ENCODE results near the gene GARIN3.
"Not testable (repeated sequence)": the region's sequence is repeated elsewhere in the genome, so short reads cannot be mapped to it uniquely, and the experiment has no call there.

Gene GARIN3

DNA sequence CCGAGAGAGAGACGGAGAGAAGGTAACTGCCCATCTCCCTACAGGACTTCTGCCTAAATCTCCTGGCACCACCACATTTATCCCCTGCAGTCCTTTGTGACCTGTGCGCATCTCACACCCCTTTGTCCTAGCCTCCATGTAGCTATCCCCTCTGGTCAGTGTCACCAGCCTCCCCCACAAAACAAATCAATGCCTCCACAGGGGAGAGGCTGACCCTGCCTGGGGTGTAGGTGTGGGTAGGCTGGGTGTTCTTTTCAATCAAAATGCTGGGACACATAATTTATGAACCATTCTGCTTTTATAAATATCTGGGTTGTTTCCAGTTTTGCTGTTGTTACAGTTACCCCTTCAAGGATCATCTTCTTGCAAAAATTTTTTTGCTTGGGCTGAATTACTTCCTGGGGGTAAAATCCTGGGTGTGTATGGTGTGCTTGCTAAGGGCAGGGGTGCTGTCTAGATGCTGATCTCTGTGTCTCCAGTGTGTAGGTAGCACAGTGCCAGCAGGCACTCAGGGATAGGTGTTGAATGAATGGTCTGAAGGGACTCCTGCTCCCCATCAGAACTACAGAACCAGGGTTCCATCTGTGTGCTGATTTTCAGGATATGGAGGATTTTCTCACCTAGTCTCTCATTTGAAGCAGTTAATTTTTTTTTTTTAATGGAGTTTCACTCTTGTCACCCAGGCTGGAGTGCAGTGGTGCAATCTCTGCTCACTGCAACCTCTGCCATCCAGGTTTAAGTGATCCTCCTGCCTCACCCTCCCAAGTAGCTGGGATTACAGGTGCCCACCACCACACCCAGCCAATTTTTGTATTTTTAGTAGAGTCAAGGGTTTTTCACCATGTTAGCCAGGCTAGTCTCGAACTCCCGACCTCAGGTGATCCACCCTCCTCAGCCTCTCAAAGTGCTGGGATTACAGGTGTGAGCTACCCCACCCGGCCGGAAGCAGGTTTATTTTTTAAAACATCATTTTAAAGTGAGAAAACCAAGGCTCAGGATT lies at the start of gene GARIN3:
Gene GARIN3 (minus strand): TSS at position 51 of the 1,000 bp plus-strand sequence. CDS start 96 bp downstream, outside the sequence.
- no peak for DNase-seq (ENCODE audit: low read depth)

- no peak for DNase-seq (ENCODE audit: low read depth)
These were observed 49.6 kb upstream of the GARIN3 start for GRCh38 chr5:157215514-157216167.

DNA sequence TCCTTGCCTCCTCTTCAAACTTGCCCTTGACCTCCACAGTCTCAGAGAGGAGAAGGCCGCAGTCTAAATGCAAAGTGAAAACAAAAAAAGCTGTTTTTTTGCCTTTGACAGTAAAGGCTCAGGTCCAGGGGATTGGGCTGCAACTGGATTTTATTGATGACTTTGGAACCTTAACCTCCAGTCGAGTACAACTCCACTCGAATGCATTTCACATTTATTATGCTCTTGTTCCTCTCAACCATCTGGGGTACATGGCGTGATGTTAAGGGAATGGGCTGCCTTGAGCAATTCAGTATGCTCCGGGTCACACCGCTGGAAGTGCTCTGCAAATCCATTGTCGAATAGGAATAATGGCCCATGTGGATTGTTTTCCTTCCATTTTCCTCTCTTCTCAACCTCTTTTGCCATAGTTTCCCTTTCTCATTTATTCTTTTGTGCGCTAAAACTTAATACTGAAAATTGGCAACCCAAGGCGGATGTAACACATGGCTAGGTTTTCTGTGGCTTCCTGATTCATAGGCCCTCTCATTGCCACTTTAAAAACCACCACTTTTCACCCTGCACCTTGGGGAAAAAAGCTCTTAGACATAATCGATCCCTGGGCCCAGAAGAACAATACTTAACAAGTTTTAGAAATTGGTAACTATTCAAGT lies 48.9 kb upstream of the GARIN3 start:
- DNase-seq (ENCODE audit: low read depth), result no peak

- DNase-seq (ENCODE audit: low read depth), result no peak
These were observed 48.4 kb upstream of the GARIN3 start for GRCh38 chr5:157214415-157214814.

GRCh38 chr5:157213527-157214243 lies 47.6 kb upstream of the GARIN3 start:
- no peak for DNase-seq (ENCODE audit: low read depth)

DNA sequence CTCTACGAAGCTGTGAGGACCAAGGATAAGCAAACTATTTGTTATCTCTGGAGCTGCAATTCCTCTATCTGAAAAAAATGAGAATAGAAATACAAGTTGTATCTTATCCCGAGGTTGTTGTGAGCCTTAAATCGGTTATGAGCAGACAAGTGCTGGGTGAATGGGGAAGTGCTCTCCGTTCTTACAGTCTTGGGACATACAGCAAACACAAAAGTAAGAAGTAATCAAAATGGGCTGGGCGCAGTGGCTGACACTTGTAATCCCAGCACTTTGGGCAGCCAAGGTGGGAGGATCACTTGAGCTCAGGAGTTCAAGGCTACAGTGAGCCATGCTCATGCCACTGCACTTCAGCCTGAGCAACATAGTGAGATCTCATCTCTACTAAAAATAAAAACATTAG lies 46.2 kb upstream of the GARIN3 start:
- DNase-seq (ENCODE audit: low read depth), result no peak

- not testable (repeated sequence) for DNase-seq (ENCODE audit: low read depth)
These were observed 44.6 kb upstream of the GARIN3 start for GRCh38 chr5:157210652-157211051.

DNA sequence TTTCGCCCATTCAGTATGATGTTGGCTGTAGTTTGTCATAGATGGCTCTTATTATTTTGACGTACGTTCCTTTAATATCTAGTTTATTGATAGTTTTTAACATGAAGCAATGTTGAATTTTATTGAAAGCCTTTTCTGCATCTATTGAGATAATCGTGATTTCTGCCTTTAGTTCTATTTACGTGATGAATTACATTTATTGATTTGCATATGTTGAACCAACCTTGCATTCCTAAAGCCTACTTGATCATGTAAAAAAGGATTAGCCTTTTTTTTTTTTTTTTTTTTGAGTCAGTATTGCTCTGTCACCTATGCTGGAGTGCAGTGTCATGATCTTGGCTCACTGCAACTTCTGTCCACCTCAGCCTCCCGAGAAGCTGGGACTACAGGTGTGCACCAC lies 39.6 kb upstream of the GARIN3 start:
- DNase-seq (ENCODE audit: low read depth), result no peak

DNA sequence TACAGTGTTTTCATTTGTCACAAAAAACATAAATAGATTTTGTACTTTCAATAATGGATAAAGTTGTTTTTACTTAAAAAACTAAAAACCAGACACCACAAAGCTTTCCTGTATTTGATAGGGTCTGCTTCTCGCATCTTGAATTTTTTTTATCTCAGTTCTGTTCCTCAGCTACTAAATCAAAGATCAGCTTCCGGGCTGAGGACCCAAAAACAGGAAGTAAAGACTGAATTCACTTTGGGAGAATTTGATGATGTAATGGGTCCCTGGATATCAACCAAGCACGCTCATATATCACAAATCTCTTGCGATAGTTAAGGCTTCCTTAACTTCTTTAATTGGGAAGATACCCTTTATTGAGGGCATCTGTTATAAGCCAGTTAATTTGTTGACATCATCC lies 38.7 kb upstream of the GARIN3 start:
- DNase-seq (ENCODE audit: low read depth), result no peak

GRCh38 chr5:157203417-157203816 lies 37.4 kb upstream of the GARIN3 start:
- no peak for DNase-seq (ENCODE audit: low read depth)

DNA sequence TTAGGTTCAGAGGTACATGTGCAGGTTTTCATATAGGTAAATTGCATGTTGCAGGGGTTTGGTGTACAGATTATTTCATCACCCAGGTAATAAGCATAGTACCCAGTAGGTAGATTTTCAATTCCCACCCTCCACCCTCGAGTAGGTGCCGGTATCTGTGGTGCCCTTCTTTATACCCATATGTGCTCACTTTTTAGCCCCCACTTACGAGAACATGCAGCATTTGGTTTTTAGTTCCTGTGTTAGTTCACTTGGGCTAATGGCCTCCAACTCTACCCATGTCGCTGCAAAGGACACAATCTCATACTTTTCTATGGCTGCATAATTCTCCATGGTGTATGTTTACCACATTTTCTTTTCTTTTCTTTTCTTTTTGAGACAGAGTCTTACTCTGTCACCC lies 35.8 kb upstream of the GARIN3 start:
- no peak for DNase-seq (ENCODE audit: low read depth)

- no peak for DNase-seq (ENCODE audit: low read depth)
These were observed 32.4 kb upstream of the GARIN3 start for GRCh38 chr5:157198277-157198986.

DNA sequence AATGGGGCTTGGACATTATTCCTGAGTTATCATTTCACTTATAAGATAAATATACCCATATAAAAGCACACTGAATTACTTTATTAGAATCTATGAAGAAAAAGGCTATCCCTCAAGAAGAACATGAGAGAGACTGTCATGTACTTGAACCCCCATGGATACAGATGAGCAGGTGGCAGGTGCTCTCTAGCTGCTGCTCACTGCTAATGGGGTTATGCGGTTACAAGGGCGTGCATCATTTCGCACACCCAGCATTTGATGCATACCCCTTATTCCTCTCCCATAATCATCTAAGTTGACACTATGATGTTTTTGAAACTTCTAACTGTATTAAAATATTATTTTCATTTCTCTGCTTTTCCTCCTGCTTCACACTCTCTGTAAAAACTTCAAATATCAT lies 31.0 kb upstream of the GARIN3 start:
- DNase-seq (ENCODE audit: low read depth), result no peak

GRCh38 chr5:157196045-157196444 lies 30.0 kb upstream of the GARIN3 start:
- no peak for DNase-seq (ENCODE audit: low read depth)

GRCh38 chr5:157193699-157194424 lies 27.8 kb upstream of the GARIN3 start:
- no peak for DNase-seq (ENCODE audit: low read depth)

DNA sequence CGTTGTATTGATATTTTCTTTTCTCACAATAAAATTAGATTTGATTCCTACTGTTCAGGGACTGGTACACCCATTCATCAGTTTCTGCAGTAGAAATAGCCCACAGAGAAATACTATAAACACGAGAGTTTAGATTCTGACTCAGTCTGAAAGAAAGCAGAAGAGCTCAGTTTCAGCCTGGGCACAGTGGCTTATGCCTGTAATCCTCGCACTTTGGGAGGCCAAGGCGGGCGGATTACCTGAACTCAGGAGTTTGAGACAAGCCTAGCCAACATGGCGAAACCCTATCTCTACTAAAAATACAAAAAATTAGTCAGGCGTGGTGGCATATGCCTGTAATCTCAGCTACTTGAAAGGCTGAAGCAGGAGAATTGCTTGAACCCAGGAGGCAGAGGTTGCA lies 23.2 kb upstream of the GARIN3 start:
- DNase-seq (ENCODE audit: low read depth), result no peak

- no peak for DNase-seq (ENCODE audit: low read depth)
These were observed 22.2 kb upstream of the GARIN3 start for GRCh38 chr5:157188270-157188669.

DNA sequence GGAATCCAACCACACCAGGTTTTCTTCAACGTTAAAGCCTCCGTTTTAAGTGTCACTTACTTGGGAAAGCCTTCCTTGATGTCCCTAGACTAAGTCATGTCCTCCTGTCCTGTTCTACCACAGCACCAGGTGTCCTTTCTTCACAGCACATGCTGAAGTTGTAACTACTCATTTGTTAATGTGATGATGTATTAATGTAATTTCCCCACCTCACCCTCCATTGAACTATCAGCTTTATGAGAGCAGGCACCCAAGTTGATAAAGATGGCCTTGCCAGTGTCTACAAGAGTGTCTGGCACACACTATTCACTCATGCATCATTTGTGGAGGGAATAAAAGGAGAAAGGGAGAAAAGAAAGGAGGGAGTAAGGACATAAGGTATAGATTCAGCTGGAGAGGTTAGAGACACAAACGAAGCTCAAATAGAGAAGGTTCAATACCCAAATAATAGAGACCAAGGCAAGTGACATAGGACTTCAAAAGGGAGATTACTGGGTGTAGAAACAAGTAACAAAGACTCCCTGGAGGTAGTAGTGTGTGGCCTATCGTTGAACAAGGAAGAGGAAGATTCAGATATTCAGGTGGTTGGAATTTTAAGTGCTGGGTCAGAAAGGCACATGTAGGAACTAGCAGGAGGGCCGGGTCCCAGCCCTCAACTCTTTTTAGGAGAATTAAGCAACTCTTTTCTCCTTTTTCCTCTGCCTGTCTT lies 21.1 kb upstream of the GARIN3 start:
- DNase-seq (ENCODE audit: low read depth), result no peak

GRCh38 chr5:157186309-157187045 lies 20.4 kb upstream of the GARIN3 start:
- DNase-seq (ENCODE audit: low read depth), result no peak

All from stimulated activated CD8-positive, alpha-beta memory T cell treated with anti-CD3 and anti-CD28 coated beads, Interleukin-7, amount 100 ng/mL, for 24 hours (primary cell).